A549 (cell line): Measurements from ENCODE around the gene ALG11. TPM values are rescaled to one million over a fixed set of nuclear protein-coding genes. Genes with fewer than 3 reads are reported as not detected.

ENCODE experiments used
- ATAC-seq, 2 experiments: fragments of 200-7000 bp in 1 of 2; fragments of >200 bp in 1 of 2; cut with Nextera tagmentation in 1 of 2; cut with Tn5 transposase in 1 of 2; 3 replicates each; pipeline versions ENCODE4 v1.8.0 to v1.9.1; 2018 to 2020; ENCODE audit warnings: mild to moderate bottlenecking in 1 of 2, moderate library complexity in 1 of 2
- CTCF ChIA-PET: fragments of 300-600 bp; sonication (Branson Sonifier 250); formaldehyde crosslinking; extraction: SDS; loops from one replicate; lab custom pipeline; 2021; ENCODE audit warnings: antibody characterized with exemption, inconsistent platforms; lab: Yijun Ruan, JAX
- POLR2A ChIA-PET: fragments of 350-600 bp; formaldehyde crosslinking; extraction: SDS; loops from one replicate; lab custom pipeline; 2021; ENCODE audit warnings: antibody characterized with exemption, inconsistent platforms; lab: Yijun Ruan, JAX
- DNase-seq, 2 experiments: peaks; one replicate each; pipeline versions ENCODE4 v3.0.0 to v3.0.0-alpha.2; 2011 to 2016; ENCODE audit warnings: low read depth in 1 of 2, low spot score in 1 of 2
- FAIRE-seq: peaks from 2 replicates; lab custom pipeline; 2011; peaks lifted over from hg19 to GRCh38; lab: Jason Lieb, UNC
- H3K27ac ChIP-seq, 2 experiments: fragments of >200 bp; sonication (Bioruptor Twin); formaldehyde crosslinking; 3 replicates each; pipeline ENCODE4 v1.5.1; 2016 to 2017
- H3K4me1 ChIP-seq: fragments of >200 bp; sonication (Bioruptor Twin); formaldehyde crosslinking; 3 replicates; pipeline ENCODE4 v1.6.1; 2016
- H3K4me2 ChIP-seq: fragments of >200 bp; sonication (Bioruptor Twin); formaldehyde crosslinking; 3 replicates; pipeline ENCODE4 v1.6.1; 2016
- H3K4me3 ChIP-seq: fragments of >200 bp; sonication (Bioruptor Twin); formaldehyde crosslinking; 3 replicates; pipeline ENCODE4 v1.5.1; 2016
- H3K9me3 ChIP-seq: fragments of >200 bp; sonication (Bioruptor Twin); formaldehyde crosslinking; 3 replicates; pipeline ENCODE4 v1.6.1; 2016
- ATOH8 ChIP-seq: fragments of 250-450 bp; sonication (Bioruptor Pico); IDR thresholded peaks from 2 replicates; pipeline ENCODE4 v1.5.0; 2020; ENCODE audit warnings: low read depth, mild to moderate bottlenecking, moderate library complexity
- CTCF ChIP-seq: fragments of >200 bp; sonication (Bioruptor Twin); formaldehyde crosslinking; IDR thresholded peaks from 3 replicates; pipeline ENCODE4 v1.5.1; 2016
- ESRRA ChIP-seq: fragments of 150-350 bp; IDR thresholded peaks from 2 replicates; pipeline ENCODE4 v1.6.1; 2014; ENCODE audit warnings: mild to moderate bottlenecking, low read length, borderline replicate concordance
- HOXB5 ChIP-seq: fragments of 250-450 bp; sonication (Bioruptor Pico); IDR thresholded peaks from 2 replicates; pipeline ENCODE4 v1.5.0; 2020; ENCODE audit warnings: mild to moderate bottlenecking, moderate library complexity
- MAFK ChIP-seq: fragments of 450-650 bp; IDR thresholded peaks from 2 replicates; pipeline ENCODE4 v1.6.1; 2014; ENCODE audit not compliant: partially characterized antibody
- MAZ ChIP-seq: fragments of 150-350 bp; IDR thresholded peaks from 2 replicates; pipeline ENCODE4 v1.6.1; 2014; ENCODE audit warnings: antibody characterized with exemption, low read depth, low read length, borderline replicate concordance
- NPAS2 ChIP-seq: fragments of 250-450 bp; sonication (Bioruptor Pico); IDR thresholded peaks from 2 replicates; pipeline ENCODE4 v1.8.0; 2022; ENCODE audit warnings: mild to moderate bottlenecking, moderate library complexity, borderline replicate concordance
- RAD21 ChIP-seq, 2 experiments: fragments of >200 bp in 1 of 2; sonication (Bioruptor Twin) in 1 of 2; formaldehyde crosslinking in 1 of 2; IDR thresholded peaks in 1 of 2; conservative IDR thresholded peaks in 1 of 2; 2 replicates in 1 of 2; 3 replicates in 1 of 2; pipeline ENCODE4 v1.6.1; 2012 to 2018; ENCODE audit warnings: inconsistent platforms in 1 of 2
- RARB ChIP-seq: fragments of 250-450 bp; sonication (Bioruptor Pico); IDR thresholded peaks from 2 replicates; pipeline ENCODE4 v1.8.0; 2021; ENCODE audit warnings: mild to moderate bottlenecking, moderate library complexity
- REST ChIP-seq: fragments of 200-600 bp; sonication (generic); IDR thresholded peaks from 2 replicates; pipeline ENCODE4 v1.6.1; 2016; ENCODE audit warnings: antibody characterized with exemption, mild to moderate bottlenecking, moderate library complexity
- SMC3 ChIP-seq: fragments of >200 bp; sonication (Bioruptor Twin); formaldehyde crosslinking; IDR thresholded peaks from 3 replicates; pipeline ENCODE4 v1.6.1; 2018; ENCODE audit warnings: inconsistent platforms
- TFCP2L1 ChIP-seq: fragments of 250-450 bp; sonication (Bioruptor Pico); IDR thresholded peaks from 2 replicates; pipeline ENCODE4 v1.5.0; 2021; ENCODE audit warnings: mild to moderate bottlenecking
- USF2 ChIP-seq: fragments of 450-650 bp; IDR thresholded peaks from 2 replicates; pipeline ENCODE4 v1.6.1; 2014; ENCODE audit warnings: antibody characterized with exemption
- ZFP36 ChIP-seq: fragments of 450-650 bp; IDR thresholded peaks from 2 replicates; pipeline ENCODE4 v1.6.1; 2014; ENCODE audit warnings: borderline replicate concordance; ENCODE audit not compliant: partially characterized antibody
- ZNF302 ChIP-seq: fragments of 250-450 bp; sonication (Bioruptor Pico); IDR thresholded peaks from 2 replicates; pipeline ENCODE4 v1.9.0; 2021; ENCODE audit warnings: inconsistent platforms, mild to moderate bottlenecking, moderate library complexity
- WGBS: methylation state at CpG from one replicate; pipeline ENCODE4 v1.1.6; 2017; ENCODE audit errors: missing lambda C conversion rate; 5-methylcytosine and 5-hydroxymethylcytosine counted together
- polyA plus RNA-seq, 4 experiments: library from polyadenylated mRNA; depleted of rRNA in 3 of 4; stranded (reverse); fragments of >200 nt; fragmentation: RNase III in 1 of 4; extraction: RNeasy Plus Mini Kit Qiagen cat#74134 plus additional on column Dnase treatment in 1 of 4; gene quantifications; 2 replicates in 3 of 4; 3 replicates in 1 of 4; pipeline ENCODE4 v1.2.3, GENCODE V29; 2011 to 2017

Gene ALG11
- polyA plus RNA-seq, 2 of the 4 experiments (the other 2 are of a cell fraction), result 17.2 to 17.4 TPM

GRCh38 chr13:51999921-52000320, 12.3 kb upstream of the ALG11 start:
- Histone ChIP-seq H3K4me1 (no peaks in the 10 kb centered on the region), H3K9me3 (no peaks in the 10 kb centered on the region), H3K4me3 (no peak overlapping the region), H3K4me2 (no peak overlapping the region), H3K27ac (no peak overlapping the region)
- ATAC-seq, result no peak
- TF ChIP-seq NPAS2 (no peak), ATOH8 (no peak), REST (no peak), MAFK (no peak), TFCP2L1 (no peak), USF2 (no peak), ZNF302 (CRISPR knock-in tag) (no peak), ESRRA (no peak), HOXB5 (CRISPR knock-in tag) (no peak), RARB (CRISPR knock-in tag) (no peak)
- POLR2A ChIA-PET, result no interaction called here
- DNase-seq, result no peak
- CTCF ChIA-PET, result interaction anchor here (1.9 kb wide), 1 partner anchor 35 kb away, joined by 5 read pairs; no protein-coding TSS in a partner anchor
- FAIRE-seq, result no peak
- WGBS, result 0% methylated on average over 1 of the region's 1 CpG

GRCh38 chr13:52001120-52001731, 11.0 kb upstream of the ALG11 start:
- no peak overlapping the region for H3K27ac ChIP-seq
- TF ChIP-seq CTCF (peak; percentile 52), ZFP36 (no peak), MAZ (no peak), RAD21 (conservative IDR thresholded peaks at IDR 0.05 in 1 of 2, IDR thresholded peaks at IDR 0.05 in 1 of 2) (peak; percentile 53 to 55; a peak in 4 of 5 replicates), SMC3 (peak; percentile 26; the same call in 1 of the 3 replicates)
- ChIA-PET CTCF (interaction anchor here (0.6 to 3.0 kb wide), 10 partner anchors 8 to 200 kb away, joined by 3 to 22 read pairs (median 4); partner anchors contain the start of gene NEK5), POLR2A (no interaction called here)
- no peaks in the 10 kb centered on the region for H3K9me3 ChIP-seq
- FAIRE-seq, result no peak
- peak; percentile 68 to 82; a peak in 3 of 6 replicates for ATAC-seq
- DNase-seq, result peak; percentile 40 to 46
- H3K4me3 ChIP-seq, result no peak overlapping the region
- H3K4me1 ChIP-seq, result no peaks in the 10 kb centered on the region
- H3K4me2 ChIP-seq, result no peak overlapping the region
- WGBS, result 19% methylated on average over 3 of the region's 3 CpGs
